ENCODE data around the gene GLIS2. TPM values are rescaled to one million over a fixed set of nuclear protein-coding genes. Genes with fewer than 3 reads are reported as not detected.

GLIS2 gene
- total and polyA plus RNA-seq, 10 of the 15 experiments (the other 5 are each of a cell fraction or from before 2014, with no cell fraction given): 0.03 to 0.64 (median 0.18) TPM; not detected in 4

DNA sequence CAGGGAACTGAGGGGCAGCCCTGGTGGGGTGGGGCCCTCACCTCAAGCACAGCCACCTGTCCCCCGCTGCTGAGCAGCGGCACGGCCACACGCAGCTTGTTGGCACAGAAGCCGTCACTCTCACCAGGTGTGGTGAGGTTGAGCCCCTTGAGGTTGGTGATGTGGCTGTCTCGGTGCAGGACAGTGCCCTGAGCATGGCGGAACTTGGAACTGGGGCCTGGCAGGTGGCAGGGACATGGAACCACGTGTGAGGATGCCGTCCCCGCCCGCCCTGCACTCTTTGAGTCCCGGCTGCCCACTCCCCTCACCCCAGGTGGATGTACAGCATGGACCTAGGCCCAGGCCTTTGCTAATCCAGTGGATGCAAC, 46.1 kb downstream of the GLIS2 start (continued):
- TF ChIP-seq, protein P1, sequence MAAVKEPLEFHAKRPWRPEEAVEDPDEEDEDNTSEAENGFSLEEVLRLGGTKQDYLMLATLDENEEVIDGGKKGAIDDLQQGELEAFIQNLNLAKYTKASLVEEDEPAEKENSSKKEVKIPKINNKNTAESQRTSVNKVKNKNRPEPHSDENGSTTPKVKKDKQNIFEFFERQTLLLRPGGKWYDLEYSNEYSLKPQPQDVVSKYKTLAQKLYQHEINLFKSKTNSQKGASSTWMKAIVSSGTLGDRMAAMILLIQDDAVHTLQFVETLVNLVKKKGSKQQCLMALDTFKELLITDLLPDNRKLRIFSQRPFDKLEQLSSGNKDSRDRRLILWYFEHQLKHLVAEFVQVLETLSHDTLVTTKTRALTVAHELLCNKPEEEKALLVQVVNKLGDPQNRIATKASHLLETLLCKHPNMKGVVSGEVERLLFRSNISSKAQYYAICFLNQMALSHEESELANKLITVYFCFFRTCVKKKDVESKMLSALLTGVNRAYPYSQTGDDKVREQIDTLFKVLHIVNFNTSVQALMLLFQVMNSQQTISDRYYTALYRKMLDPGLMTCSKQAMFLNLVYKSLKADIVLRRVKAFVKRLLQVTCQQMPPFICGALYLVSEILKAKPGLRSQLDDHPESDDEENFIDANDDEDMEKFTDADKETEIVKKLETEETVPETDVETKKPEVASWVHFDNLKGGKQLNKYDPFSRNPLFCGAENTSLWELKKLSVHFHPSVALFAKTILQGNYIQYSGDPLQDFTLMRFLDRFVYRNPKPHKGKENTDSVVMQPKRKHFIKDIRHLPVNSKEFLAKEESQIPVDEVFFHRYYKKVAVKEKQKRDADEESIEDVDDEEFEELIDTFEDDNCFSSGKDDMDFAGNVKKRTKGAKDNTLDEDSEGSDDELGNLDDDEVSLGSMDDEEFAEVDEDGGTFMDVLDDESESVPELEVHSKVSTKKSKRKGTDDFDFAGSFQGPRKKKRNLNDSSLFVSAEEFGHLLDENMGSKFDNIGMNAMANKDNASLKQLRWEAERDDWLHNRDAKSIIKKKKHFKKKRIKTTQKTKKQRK (IDR thresholded peaks at IDR 0.05; ENCODE audit: low read depth, low read length): no peak
- no peak for TF ChIP-seq SREBF2 (IDR thresholded peaks at IDR 0.05; ENCODE audit: low read length)
- TF ChIP-seq, protein P2, sequence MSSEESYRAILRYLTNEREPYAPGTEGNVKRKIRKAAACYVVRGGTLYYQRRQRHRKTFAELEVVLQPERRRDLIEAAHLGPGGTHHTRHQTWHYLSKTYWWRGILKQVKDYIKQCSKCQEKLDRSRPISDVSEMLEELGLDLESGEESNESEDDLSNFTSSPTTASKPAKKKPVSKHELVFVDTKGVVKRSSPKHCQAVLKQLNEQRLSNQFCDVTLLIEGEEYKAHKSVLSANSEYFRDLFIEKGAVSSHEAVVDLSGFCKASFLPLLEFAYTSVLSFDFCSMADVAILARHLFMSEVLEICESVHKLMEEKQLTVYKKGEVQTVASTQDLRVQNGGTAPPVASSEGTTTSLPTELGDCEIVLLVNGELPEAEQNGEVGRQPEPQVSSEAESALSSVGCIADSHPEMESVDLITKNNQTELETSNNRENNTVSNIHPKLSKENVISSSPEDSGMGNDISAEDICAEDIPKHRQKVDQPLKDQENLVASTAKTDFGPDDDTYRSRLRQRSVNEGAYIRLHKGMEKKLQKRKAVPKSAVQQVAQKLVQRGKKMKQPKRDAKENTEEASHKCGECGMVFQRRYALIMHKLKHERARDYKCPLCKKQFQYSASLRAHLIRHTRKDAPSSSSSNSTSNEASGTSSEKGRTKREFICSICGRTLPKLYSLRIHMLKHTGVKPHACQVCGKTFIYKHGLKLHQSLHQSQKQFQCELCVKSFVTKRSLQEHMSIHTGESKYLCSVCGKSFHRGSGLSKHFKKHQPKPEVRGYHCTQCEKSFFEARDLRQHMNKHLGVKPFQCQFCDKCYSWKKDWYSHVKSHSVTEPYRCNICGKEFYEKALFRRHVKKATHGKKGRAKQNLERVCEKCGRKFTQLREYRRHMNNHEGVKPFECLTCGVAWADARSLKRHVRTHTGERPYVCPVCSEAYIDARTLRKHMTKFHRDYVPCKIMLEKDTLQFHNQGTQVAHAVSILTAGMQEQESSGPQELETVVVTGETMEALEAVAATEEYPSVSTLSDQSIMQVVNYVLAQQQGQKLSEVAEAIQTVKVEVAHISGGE (CRISPR knock-in tag; IDR thresholded peaks at IDR 0.05): no peak
- TF ChIP-seq ZZZ3 (IDR thresholded peaks at IDR 0.05; ENCODE audit: control insufficient read depth, insufficient read length, low read depth): no peak
- TF ChIP-seq SREBF1 (IDR thresholded peaks at IDR 0.05; ENCODE audit: low read length): no peak
- no peak for TF ChIP-seq CREM (IDR thresholded peaks at IDR 0.05; ENCODE audit: low read depth)
- TF ChIP-seq SMAD5 (IDR thresholded peaks at IDR 0.05; ENCODE audit: low read depth): no peak
